ENCODE data around the gene SERPINE1. TPM values are rescaled to one million over a fixed set of nuclear protein-coding genes. Genes with fewer than 3 reads are reported as not detected.
"Not testable (repeated sequence)": the region's sequence is repeated elsewhere in the genome, so short reads cannot be mapped to it uniquely, and the experiment has no call there.

SERPINE1 gene
- total RNA-seq, 1 donor: 921 TPM

- peak; percentile 96 for DNase-seq (ENCODE audit: low read depth)
- no peak for TF ChIP-seq CTCF (IDR thresholded peaks at IDR 0.05; ENCODE audit: insufficient read depth, low read depth, low read length)
- no peak overlapping the region for H3K4me3 ChIP-seq (ENCODE audit: low read depth, low read length)
These were observed 2.4 kb upstream of the SERPINE1 start for GRCh38 chr7:101124376-101125056.

GRCh38 chr7:101125989-101126650 lies 784 bp upstream of the SERPINE1 start:
- DNase-seq (ENCODE audit: low read depth): peak; percentile 86
- H3K4me3 ChIP-seq (ENCODE audit: low read depth, low read length): no peak overlapping the region
- TF ChIP-seq CTCF (IDR thresholded peaks at IDR 0.05; ENCODE audit: insufficient read depth, low read depth, low read length): no peak

- DNase-seq (ENCODE audit: low read depth): no peak
- no peak for TF ChIP-seq CTCF (IDR thresholded peaks at IDR 0.05; ENCODE audit: insufficient read depth, low read depth, low read length)
- H3K4me3 ChIP-seq (ENCODE audit: low read depth, low read length): peak overlapping the region; percentile 76
These were observed 646 bp downstream of the SERPINE1 start for GRCh38 chr7:101127460-101128039.

- peak overlapping the region; percentile 76 for H3K4me3 ChIP-seq (ENCODE audit: low read depth, low read length)
- no peak for TF ChIP-seq CTCF (IDR thresholded peaks at IDR 0.05; ENCODE audit: insufficient read depth, low read depth, low read length)
- no peak for DNase-seq (ENCODE audit: low read depth)
These were observed 1.3 kb downstream of the SERPINE1 start for GRCh38 chr7:101128040-101128834.

GRCh38 chr7:101129603-101130117 lies 2.8 kb downstream of the SERPINE1 start:
- no peak overlapping the region for H3K4me3 ChIP-seq (ENCODE audit: low read depth, low read length)
- no peak for DNase-seq (ENCODE audit: low read depth)
- no peak for TF ChIP-seq CTCF (IDR thresholded peaks at IDR 0.05; ENCODE audit: insufficient read depth, low read depth, low read length)

GRCh38 chr7:101132626-101133600 lies 6.0 kb downstream of the SERPINE1 start:
- H3K4me3 ChIP-seq (ENCODE audit: low read depth, low read length): not testable (repeated sequence)

More at GRCh38 chr7:101132626-101133600, 6.0 kb downstream of the SERPINE1 start:
- DNase-seq (ENCODE audit: low read depth): not testable (repeated sequence)

Measured in fibroblast of villous mesenchyme (primary cell).